ENCODE measurements around the gene RNF112. TPM values are rescaled to one million over a fixed set of nuclear protein-coding genes. Genes with fewer than 3 reads are reported as not detected.
A peak's percentile ranks its signal among the peaks of the same experiment; 100 is the strongest.

The RNF112 gene
- total RNA-seq, 1 experiment from 2014 or later: not detected

DNA sequence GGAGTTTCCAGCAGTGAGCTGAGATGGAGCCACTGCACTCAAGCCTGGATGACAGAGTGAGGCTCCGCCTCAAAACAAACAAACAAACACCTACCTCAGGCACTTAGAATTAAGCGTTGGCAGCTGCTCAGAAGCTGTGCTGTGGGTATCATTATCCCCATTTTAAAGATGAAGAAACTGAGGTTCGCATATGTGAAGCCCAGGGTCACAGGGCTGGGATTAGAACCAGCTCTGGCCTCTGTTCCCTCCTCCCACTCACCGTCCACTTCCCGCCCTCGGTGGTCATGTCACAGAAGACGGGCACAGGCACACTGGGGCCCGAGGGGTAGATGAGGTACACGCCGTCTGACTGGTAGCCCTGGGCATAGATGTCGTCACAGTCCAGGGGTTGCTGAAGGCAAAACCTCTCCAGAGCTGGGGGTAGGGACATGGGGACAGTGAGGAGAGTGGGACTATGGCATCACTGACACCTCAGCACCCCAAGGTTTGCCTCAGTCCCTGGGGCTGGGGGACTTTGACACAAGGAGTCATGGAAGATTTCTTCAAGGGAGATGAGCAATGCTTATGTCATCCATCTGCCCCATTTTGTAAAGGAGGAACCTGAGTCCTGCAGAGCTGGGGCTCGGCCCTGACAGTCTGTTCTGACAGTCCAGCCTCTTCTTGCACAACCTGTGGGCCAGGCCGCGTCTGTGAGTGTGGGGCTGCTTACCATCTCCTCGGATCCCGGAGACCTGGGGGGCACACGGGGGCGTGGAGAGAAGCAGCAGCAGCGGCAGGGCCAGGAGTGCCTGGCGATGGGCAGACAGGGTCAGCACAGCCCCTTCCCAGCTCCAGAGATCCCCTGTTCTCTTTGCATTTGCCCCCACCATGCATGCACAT lies 24.7 kb upstream of the RNF112 start:
- in situ Hi-C loops (cut with HindIII; ENCODE audit: low sequenced_read_pairs): no loop called here
- no peak for DNase-seq (ENCODE audit: low spot score)

DNA sequence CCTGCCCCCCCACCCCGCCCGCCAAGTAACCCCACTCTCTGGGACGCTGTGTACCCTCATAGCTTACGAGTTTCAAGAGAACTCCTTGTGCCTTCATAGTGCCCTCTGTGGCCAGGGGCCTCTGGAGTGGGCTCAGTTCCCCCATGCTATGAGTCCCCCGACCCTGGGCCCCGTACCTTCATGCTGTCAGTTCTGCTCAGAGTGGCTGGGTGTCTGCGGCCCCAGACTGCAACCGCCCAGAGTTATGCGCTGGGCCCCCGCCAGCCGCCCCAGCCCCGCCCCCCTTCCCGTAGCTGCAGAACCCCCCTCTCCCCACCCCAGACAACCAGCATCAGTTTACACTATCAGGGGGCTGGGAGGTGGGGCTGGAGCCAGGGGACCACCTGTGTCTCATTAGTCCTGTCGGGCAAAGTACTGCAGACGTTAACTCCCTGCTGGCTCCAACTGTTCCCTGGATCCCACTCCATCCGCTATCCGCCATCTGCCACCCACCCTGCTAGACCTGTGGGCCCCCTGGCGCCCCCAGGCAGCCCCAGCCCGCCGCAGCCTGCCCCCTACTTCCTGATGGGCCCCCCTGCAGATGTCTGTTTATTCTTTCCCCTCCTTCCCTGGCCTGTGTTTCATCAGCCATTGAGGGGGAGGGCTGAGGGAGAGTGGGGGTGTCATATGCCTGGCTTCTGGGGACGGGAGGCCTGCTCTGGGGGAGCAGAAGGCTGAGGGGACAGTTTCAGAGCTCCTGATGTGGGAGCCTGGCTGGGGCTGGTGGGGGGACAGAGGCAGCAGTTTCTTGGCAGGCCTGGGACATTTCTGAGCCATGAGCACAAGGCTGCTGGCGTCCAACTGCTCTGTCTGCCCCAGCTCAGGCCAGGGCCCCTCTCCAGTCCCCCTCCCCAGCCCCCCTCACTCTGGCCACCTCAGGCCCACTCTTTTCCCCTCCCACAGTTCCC lies 23.8 kb upstream of the RNF112 start, which contains the start of gene MFAP4:
TSS of gene MFAP4 (minus strand) at position 217 of the 947 bp plus-strand sequence. CDS start at position 182, 35 bp downstream.
- DNase-seq (ENCODE audit: low spot score): peak; percentile 36
- in situ Hi-C loops (cut with HindIII; ENCODE audit: low sequenced_read_pairs): no loop called here

DNA sequence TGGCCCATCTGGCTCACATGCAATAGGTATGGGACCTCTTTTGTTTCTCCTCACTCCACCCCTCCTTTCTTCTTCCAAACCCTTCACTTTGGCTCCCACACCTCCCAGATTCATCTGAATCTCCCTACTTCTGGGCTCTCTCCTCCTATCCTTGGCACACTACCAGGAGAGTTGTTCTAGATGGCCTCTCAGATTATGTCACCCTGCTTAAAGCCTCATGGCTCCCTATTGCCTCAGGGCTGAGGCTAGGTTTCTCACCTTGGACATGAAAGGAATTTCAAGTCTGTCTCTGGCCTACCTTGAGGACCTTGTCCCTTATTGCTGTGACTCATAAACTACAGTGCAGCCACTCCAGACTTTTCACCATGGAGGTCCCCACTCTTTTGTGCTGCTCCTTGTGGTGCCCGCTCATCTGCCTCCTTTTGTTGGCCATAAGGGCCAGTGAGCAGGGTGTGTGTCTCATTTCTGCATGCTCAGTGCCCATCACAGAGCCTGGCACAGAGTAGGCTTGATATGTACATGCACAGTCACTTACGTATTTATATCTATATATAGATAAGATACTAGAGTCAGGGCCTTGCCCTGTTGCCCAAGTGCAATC lies 23.0 kb upstream of the RNF112 start:
- peak; percentile 55 for DNase-seq (ENCODE audit: low spot score)
- in situ Hi-C loops (cut with HindIII; ENCODE audit: low sequenced_read_pairs): no loop called here

DNA sequence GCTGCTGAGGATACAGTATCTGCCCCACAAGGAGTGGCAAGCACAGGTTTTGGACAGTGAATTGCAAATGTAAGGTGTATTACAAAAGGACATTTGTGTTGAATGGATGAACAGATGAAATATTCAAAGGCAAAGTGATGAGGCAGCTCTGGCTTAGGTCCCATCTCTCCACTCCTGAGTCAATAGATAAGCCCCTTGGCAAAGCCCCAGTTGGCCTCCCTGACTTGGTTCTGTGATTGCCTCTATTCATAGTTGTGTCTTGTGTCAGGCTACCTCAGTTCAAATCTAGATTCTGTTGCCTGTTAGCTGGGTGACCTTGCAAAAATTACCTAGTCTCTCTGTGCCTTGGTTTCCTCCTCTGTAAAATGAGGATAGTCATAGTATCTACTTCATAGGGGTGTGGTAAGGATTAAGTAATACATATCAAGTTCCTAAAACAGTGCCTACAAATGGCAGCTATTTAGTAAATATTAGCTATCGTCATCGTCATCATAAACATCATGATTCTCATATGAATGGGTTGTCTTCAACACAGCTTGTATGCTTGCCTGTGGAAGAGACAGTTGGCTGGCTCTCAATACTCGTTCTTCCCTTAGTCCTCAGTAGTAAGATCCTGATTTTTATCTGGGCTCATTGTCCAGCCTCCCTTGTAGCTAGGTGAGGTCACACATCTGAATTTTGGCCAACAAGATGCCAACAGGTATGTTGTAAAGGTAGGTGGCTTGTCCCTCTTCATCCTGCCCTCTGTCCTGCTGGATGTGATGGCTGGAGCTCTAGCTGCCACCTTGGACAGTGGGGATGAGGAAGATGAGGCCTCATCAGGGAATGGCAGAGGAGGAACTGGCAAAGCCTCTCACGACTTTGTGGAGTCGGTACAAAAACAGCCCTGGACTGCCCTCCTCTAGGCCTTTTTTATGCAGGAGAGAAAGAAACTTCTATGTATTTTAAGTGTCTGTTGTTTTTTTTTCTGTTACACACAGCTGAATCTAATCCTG lies 21.9 kb upstream of the RNF112 start:
- in situ Hi-C loops (cut with HindIII; ENCODE audit: low sequenced_read_pairs): no loop called here
- DNase-seq (ENCODE audit: low spot score): no peak

DNA sequence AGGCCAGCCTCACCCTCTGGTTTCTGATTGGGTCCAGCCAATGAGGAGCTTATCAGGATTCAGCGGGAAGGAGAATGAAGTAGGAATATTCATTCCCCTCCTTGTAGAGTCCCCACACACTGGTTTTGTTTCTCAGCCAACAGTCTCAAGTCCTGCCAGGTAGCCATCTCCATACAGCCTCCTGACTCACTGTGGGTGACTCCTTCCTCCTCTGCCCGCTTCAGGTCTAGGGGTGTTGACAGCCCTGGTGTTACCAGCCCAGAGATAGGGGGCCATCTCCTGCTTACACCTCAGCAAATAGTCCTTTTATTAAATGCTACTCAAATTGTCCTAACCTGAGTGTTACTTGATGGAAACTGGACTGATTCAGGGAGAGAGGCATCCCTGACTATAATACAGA lies 20.1 kb upstream of the RNF112 start:
- in situ Hi-C loops (cut with HindIII; ENCODE audit: low sequenced_read_pairs): no loop called here
- DNase-seq (ENCODE audit: low spot score): no peak

DNA sequence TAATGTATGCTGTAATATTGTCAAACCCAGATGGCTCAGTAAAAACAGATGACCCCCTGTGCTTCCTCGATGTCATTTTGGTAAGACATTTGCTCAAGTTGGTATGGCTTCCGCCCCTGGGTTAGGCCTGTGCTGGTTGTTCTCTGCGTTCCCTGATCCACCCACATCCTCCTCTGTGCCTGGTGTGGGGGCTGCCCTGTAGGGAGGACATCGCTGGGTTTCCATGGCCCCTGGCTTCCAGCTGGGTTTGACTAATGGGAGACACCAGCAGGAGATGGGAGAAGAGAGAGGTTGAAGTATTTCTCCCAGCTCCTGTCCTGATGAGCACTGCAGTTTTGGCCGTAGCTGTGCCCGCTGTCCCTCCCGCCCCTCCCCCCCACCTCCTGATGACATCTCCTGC lies 19.6 kb upstream of the RNF112 start:
- no peak for DNase-seq (ENCODE audit: low spot score)
- in situ Hi-C loops (cut with HindIII; ENCODE audit: low sequenced_read_pairs): no loop called here

DNA sequence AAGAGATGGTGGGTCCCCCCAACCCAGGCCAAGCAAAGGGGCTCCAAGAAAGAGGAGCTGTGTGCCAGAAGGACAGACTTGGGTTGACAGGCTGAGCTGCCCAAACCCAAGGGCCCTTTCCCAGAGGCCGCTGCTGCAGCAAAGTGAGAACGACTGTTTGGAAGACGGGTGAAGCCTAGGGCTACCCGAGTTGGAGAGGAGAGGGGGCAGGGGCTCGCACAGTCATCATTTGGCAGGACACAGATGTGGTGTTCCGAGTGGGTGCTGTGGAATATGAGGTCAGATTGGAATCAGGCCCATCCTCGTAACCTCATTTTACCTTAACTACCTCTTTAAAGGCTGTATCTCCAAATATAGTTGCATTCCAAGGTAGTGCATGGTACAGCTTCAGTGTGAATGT lies 18.7 kb upstream of the RNF112 start:
- in situ Hi-C loops (cut with HindIII; ENCODE audit: low sequenced_read_pairs): no loop called here
- no peak for DNase-seq (ENCODE audit: low spot score)

DNA sequence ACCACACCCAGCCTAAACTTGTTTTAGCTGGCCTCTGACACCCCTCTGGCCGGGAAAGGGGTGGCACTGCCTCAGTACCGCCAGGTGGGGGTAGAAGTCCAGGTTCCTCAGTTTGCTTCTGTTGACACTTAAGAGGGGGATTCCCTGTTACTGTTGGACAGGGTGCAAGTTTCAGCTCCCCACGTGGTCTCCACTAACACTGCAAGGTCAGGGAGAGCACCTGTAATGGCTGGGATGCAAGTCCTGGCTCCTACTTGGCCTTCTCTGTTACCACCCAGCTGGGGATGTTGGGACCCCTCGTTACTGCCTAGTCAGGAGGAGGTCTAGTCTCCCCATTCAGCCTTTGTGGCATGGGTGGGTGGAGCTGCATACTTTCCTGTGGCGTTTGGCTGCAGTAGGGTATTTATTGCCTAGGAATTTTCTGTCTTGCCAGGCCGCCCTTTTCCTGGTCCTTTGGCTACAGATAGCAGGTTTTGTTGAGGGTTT lies 13.4 kb upstream of the RNF112 start:
- no peak for DNase-seq (ENCODE audit: low spot score)

DNA sequence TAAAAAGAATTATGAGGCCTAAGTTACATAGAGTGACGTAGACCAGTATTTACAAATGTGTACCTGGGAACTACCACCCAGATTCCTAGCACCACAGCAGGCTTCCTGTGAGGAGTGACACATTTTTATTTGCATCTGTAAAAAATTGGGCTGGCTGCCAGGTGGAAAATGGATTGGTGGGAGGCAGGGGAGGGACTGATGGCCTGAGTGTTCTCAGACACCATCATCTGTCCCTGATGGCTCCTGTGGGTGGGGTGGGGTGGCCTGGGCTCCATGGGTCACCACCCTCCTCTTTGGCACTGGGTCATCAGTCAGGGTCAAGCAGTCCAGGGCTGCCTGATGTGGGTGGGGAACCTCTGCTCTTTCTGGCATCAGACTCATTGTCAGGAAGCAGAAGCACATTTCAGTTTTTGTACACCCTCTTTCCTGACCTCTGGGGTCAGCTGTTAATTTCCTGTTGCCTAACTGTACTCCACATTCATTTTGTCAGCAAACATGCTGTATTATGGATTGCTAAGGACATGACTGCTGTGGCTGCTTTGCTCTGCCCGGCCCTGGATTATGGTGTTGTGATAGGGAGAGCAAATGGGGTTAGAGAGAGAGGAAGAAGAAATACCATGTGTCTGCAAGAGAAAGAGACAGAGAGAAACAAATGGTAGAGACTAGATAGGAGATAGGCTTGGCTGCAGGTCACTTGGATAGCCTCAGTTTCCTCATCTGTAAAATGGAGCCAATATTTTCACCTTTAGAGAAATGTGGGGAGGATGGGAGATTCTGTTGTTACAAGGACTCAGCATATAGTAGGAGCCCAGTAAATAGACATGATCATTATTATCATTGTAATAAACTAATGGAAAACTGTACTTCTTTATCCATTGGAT lies 12.5 kb upstream of the RNF112 start:
- no peak for DNase-seq (ENCODE audit: low spot score)

More for the DNA sequence above, 13.4 kb upstream of the RNF112 start:
- in situ Hi-C loops (cut with HindIII; ENCODE audit: low sequenced_read_pairs): no loop called here

DNA sequence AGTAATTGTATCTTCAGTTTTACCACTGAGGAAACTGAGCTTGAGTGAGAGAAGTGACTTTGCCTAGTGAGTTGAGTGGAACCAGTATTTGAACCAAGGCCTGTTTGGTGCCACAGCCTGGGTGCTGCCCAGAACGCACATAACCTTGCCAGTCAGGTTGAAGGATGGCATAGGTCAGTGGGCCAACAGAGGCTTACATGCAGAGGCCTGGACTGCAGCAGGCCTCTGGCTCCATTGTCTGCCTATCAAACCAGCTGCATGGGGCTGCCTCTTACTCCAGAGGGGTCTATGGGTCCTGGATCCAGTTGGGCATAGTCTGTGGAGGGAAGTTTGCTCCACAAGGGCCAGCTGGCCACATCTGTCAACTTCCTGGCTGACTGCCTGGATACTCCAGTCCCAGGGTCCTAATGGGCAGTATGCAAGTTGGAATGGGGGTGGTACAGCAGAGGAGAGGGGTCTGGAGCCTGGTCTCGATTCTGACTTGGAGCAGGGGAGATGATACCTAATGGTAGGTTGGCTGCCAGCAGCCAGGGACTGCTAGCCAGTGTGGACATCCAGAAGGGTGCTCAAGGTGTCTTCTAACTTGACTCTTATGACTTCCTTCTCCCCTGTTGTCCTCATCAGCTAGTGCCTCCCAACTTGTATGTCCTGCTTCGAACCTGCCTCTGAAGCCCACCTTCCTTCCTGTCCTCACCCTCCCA lies 11.1 kb upstream of the RNF112 start:
- in situ Hi-C loops (cut with HindIII; ENCODE audit: low sequenced_read_pairs): no loop called here
- DNase-seq (ENCODE audit: low spot score): no peak

More for the DNA sequence above, 12.5 kb upstream of the RNF112 start:
- in situ Hi-C loops (cut with HindIII; ENCODE audit: low sequenced_read_pairs): no loop called here

DNA sequence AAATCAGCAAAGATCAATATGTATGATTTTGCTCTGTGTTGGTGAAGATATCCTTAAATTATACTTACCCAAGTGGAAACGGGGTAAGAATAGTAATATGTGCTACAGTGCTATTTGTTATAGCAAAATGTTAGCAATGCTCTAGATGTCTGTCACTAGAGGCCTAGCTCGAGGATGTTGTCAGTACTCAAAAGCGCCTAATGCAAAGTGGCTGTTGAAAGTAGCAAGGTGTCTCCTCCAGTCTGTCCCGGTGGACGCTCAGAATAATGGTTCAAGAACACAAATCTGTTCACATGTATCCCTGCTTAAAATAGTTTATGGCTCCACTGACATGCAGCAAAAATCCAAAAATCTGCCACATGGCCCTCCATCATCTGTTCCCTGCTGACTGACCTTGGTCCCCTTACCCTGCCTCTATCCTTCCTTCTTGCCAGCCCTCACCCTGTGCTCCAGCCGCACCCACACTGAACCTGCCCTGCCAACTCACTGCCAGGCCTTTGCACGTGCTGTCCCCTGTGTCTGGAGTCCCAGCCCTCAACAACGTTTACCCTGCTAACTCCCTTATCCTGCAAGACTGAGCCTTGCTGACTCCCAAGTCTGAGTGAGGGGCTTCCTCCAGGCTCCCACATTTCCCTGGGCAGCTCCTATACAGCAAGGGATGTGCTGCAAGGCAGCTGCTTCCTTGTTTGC lies 9.6 kb upstream of the RNF112 start:
- in situ Hi-C loops (cut with HindIII; ENCODE audit: low sequenced_read_pairs): no loop called here
- no peak for DNase-seq (ENCODE audit: low spot score)

DNA sequence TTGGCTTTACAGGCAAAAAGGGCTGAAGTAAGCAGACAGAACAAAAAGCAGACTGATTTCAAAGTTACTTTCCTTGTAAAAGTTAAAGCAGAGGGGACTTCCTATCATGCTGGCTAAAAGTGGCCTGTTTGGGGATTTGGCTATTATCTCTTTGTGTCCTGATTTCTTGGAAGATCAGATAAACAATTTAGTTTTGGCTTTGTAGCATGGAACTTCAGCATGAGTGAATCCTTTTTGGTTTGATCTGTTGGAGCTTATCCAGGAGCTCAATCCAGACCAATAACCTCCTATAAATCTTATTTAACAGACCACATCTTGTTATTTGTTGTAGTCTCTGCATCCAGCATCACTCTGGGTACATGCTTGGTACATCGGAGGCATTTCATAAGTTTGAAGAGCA lies 8.9 kb upstream of the RNF112 start:
- no peak for DNase-seq (ENCODE audit: low spot score)
- in situ Hi-C loops (cut with HindIII; ENCODE audit: low sequenced_read_pairs): no loop called here

DNA sequence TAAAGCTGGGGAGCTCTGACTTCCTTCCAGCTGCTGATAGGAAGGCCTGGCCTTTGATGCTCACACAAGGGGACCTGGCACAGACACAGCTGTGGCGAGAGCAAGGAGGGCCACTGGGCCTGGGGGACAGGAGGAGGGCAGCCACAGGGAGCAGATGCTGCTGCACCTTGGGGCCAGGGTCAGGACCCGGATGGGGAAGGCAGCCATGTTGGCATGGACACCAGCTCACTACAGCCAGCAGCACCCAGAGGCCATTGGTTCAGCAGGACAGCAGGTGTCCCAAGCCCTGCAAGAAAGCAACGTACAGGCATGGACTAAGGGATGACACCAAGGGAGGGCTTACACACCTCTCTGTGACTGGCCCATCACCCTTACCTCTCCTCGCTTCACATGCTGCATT lies 8.0 kb upstream of the RNF112 start:
- DNase-seq (ENCODE audit: low spot score): no peak

DNA sequence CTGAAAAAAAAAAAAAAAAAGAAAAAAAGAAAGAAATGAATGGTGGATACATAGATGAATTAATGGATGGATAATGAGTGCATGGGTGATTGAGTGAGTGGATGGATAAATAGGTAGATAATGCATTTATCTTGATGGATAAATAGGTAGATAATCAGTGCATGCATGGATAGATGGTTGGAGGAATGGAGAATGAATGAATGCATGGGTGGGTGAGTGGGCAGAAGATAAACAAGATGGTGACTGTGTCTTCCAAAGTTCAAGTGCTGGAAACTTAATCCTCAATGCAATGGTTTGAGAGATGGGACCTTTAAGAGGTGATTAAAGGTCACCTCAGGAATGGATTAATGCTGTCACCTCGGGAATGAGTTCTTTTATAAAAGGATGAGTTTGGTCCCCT lies 6.8 kb upstream of the RNF112 start:
- no peak for DNase-seq (ENCODE audit: low spot score)
- in situ Hi-C loops (cut with HindIII; ENCODE audit: low sequenced_read_pairs): no loop called here

More for the DNA sequence above, 8.0 kb upstream of the RNF112 start:
- in situ Hi-C loops (cut with HindIII; ENCODE audit: low sequenced_read_pairs): no loop called here

DNA sequence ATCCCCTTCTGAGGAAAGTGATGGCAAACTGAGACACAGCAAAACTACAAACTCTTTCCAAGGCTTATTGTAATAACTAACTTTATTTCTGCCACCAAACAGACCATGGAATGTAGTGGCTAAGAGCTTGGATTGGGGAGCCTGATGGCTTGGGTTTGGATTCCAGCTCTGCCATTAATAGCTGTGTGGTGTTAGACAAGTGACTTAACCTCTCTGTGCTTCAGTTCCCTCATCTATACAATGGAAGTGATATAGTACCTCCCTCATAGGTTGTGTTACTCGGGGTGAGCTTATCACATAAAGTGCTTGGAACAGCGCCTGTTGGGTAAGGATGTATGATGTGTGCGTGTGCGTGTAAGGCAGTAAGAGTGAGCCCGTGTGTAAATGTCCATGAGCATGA lies 5.9 kb upstream of the RNF112 start:
- DNase-seq (ENCODE audit: low spot score): no peak

DNA sequence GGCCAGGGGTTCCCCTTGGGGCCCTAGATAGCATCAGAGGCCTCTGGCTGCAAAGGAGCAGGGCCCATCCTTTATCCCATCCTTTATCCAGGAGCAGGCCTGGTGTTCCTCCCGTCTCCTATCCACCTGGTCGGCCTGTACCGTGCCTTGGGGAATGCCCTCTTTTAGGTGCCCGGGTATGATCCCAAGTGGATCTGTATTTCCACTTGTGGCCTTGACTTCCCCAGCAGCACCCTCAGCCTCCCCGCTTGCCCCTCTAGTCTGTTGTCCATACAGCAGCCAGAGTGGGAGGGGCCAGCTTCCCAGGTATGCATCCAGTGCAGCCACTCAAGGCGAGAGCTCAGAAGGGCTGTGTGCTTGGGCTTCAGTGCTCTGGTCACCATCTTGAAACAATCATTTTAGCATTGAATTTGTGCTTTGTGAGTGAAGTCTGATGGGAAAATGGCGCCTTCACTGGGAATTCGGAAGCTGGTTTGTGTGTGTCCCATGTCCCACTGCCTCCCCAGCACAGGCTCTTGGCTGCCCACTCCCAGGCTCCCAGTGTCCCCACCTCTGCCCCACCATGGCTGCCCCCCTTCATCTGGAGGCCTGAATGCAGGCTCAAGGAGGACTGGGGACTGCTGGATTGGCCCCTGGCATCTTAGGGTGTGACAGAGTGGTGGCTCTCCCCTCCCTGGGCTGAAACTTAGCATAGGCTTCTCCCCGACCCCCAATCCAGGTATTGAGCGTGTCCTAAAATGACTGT lies 3.3 kb upstream of the RNF112 start:
- in situ Hi-C loops (cut with HindIII; ENCODE audit: low sequenced_read_pairs): no loop called here
- DNase-seq (ENCODE audit: low spot score): no peak

More for the DNA sequence above, 5.9 kb upstream of the RNF112 start:
- in situ Hi-C loops (cut with HindIII; ENCODE audit: low sequenced_read_pairs): no loop called here

Data from G401 (cell line).